Stomach smooth muscle (tissue), 2 donors: ENCODE measurements around the gene AGBL4.

Source experiments
- H3K27ac ChIP-seq: one replicate; pipeline ENCODE4 v1.7.0; 2013; ENCODE audit warnings: mild to moderate bottlenecking, low read length, inconsistent platforms
- H3K27me3 ChIP-seq, 2 donors: one replicate each; pipeline ENCODE4 v1.7.0; 2013; ENCODE audit warnings: low read length in 2 of 2; ENCODE audit not compliant: insufficient read depth in 2 of 2, control insufficient read depth in 1 of 2
- H3K36me3 ChIP-seq, 2 donors: one replicate each; pipeline ENCODE4 v1.7.0; 2013; ENCODE audit warnings: low read length in 2 of 2; ENCODE audit not compliant: control insufficient read depth in 2 of 2, insufficient read depth in 2 of 2
- H3K4me1 ChIP-seq: one replicate; pipeline ENCODE4 v1.7.0; 2013; ENCODE audit warnings: low read length; ENCODE audit not compliant: control insufficient read depth, insufficient read depth
- H3K4me3 ChIP-seq, 2 donors: one replicate each; pipeline ENCODE4 v1.7.0; 2013; ENCODE audit warnings: low read length in 2 of 2
- H3K9ac ChIP-seq, 2 donors: one replicate each; pipeline ENCODE4 v1.7.0; 2013; ENCODE audit warnings: low read length in 2 of 2, mild to moderate bottlenecking in 1 of 2
- H3K9me3 ChIP-seq, 2 donors: one replicate each; pipeline ENCODE4 v1.7.0; 2013; ENCODE audit warnings: low read length in 2 of 2; ENCODE audit not compliant: control insufficient read depth in 2 of 2
- donor health status: healthy.
- donor health status: Pancreatic carcinoma.

Gene AGBL4

DNA sequence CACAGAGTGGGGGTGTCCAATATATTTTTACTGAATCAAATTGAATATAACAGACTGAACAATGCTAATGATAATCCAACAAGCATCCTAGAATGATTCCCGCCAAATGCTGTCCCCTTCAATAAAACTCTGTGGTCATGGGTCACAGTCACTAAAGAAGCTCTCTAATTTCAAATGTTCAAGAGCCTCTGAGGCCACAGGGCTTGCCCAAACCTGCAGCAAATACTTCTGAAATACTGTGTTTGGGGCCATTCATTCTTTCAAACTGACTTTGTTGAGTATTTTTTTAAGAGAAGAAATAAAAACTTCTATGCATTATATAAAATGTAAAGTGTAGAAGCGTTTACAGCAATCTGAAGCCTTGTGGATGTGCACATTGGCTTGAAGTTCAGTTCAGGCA is 1239.5 kb downstream of the AGBL4 start:
- H3K9ac ChIP-seq = no peak overlapping the region
- H3K4me1 ChIP-seq = no peaks in the 10 kb centered on the region
- H3K9me3 ChIP-seq = no peaks in the 10 kb centered on the region
- no peak overlapping the region for H3K27ac ChIP-seq
- H3K36me3 ChIP-seq = no peaks in the 10 kb centered on the region
- no peaks in the 10 kb centered on the region for H3K27me3 ChIP-seq
- no peak overlapping the region for H3K4me3 ChIP-seq

DNA sequence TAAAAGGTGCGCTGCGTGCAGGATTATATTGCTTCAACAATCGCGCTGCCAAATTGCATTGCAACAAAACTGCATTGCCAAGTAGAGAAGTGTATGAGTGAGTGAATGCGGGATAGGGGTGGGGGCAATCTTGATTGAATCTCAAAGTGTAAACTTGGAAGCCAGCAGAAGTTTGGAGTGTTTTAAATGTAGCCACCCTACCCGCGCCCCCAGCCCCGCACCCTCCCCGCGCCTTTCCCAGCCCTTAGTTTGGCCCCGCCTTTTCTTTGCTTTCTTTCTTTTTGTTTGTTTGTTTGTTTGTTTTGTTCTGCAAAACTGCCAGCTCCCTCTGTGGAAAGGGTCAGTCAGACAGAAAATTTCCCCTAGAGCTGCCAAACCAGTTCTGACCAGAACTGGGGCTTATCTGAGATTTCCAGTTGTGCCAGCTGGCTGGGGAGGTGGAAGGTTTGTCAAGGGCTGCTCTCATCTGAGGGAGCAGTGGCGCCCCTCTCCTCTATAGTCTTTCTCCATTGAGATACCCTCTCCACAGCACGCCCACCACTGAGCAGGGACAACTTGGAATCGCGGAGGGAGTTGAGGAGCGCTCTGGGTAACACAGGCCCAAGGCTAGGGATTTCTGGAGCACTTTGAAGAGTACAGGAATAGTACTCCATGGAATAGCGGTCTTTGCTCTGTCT is 1246.4 kb downstream of the AGBL4 start:
- Histone ChIP-seq H3K36me3 (peaks cover 0 to 2% of the 10 kb centered on the region in 2 donors), H3K9ac (peak overlapping the region; percentile 69 to 89), H3K9me3 (no peaks in the 10 kb centered on the region), H3K27ac (peak overlapping the region; percentile 71), H3K4me1 (peaks cover 29% of the 10 kb centered on the region), H3K27me3 (no peaks in the 10 kb centered on the region), H3K4me3 (peak overlapping the region; percentile 83 to 93)

DNA sequence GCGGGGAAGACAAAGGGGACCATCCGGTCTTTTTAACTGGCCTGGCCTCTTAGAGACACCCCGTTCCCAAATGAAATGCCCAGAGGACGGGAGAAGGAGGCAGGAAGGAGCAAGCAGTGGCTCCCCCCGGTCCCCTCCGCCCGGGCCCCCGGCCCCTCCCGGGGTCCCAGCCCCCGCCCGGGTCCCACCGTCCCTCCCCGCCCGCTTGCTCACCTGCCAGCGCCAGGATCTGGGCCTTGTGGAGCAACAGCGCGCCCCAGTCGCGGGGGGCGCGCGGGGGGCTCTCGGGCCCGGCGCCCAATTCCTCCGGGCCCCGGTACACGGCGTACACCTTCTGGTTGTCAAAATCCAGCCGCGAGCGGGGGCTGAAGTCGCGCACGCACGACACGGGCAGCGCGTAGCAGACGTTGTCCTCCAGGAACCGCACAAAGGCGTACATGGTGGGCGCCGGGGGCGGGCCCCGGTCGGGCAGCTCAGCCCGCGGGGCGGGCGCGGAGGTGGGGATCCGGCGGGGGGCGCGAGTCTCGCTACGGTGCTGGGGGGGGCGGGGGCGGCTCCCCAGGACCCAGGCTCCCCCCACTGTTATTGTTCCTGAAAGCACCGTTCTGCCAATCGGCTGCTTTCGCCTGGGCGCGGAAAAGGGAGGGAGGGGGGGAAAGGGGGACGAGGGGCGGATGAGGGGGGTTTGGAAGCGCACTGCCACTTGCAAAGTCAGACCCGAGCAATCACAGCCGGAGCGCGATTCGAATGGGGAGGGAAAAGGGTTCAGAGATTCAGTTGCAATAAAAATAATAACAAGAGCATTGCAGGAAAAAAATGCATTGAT is 1247.1 kb downstream of the AGBL4 start, which contains the start of gene BEND5:
BEND5 (minus strand) TSS at position 499 of the 826 bp plus-strand sequence; CDS start at position 439, 60 bp downstream.
- Histone ChIP-seq H3K4me3 (peak within 1 kb of the TSS; percentile 83 to 93), H3K4me1 (peaks cover 36% of the 10 kb centered on the region), H3K9me3 (no peaks in the 10 kb centered on the region), H3K9ac (peak within 1 kb of the TSS; percentile 81 to 89), H3K27ac (peak within 1 kb of the TSS; percentile 71), H3K27me3 (no peaks in the 10 kb centered on the region), H3K36me3 (peaks cover 0 to 2% of the 10 kb centered on the region in 2 donors)

DNA sequence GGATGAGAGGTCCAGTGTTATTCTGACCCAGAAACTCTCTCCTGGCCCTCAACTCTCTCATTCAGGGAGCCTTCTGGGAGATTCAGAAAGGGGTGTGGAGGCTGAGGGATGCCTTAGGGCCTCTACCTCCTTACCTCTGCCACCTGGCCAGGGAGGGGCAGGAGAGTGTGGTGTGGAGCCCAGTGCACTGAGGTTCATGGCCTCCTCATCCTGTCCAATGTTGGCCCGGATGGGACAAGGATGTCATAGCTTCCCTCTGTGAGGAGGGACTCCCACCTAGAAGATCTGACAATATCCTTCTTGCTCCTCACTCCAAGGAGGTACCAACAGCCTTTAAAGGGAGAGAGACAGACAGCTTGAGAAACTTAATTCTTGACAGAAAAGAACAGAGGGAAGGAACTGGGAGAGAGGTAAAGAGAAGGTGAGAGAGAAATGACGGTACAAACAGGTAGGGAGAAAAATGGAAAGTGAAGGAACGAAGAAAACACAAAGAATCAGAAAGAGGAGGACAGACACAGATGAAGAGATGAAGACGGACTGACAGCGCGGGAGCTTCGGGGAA is 1247.8 kb downstream of the AGBL4 start:
- Histone ChIP-seq H3K4me1 (peaks cover 42% of the 10 kb centered on the region), H3K9ac (peak overlapping the region; percentile 81 to 89), H3K27ac (peak overlapping the region; percentile 71), H3K9me3 (no peaks in the 10 kb centered on the region), H3K4me3 (peak overlapping the region; percentile 58 to 83), H3K36me3 (peaks cover 0 to 2% of the 10 kb centered on the region in 2 donors), H3K27me3 (no peaks in the 10 kb centered on the region)

DNA sequence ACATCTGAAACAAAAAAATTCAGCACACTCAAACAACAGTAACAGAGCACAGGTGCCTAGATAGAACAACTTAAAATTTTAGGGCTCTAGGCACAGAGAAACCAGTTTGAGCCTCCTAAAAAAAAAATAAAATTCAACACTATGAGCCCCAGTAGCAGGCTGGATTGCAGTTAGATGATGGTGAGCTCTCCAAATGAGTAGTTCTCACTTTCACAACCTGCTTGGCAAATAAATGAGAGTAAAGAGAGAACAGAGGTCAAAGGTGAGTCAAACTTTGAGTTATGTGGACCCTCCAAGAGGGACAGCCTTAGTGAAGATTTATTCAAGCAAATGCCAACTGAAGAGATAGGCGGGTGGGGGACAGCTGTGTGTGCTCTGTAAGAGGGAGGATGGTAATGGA is 1250.6 kb downstream of the AGBL4 start:
- H3K27me3 ChIP-seq = no peaks in the 10 kb centered on the region
- H3K9me3 ChIP-seq = no peaks in the 10 kb centered on the region
- H3K4me3 ChIP-seq = no peak overlapping the region
- H3K36me3 ChIP-seq = peaks cover 0 to 6% of the 10 kb centered on the region in 2 donors
- no peak overlapping the region for H3K27ac ChIP-seq
- H3K4me1 ChIP-seq = peaks cover 46% of the 10 kb centered on the region
- no peak overlapping the region for H3K9ac ChIP-seq

DNA sequence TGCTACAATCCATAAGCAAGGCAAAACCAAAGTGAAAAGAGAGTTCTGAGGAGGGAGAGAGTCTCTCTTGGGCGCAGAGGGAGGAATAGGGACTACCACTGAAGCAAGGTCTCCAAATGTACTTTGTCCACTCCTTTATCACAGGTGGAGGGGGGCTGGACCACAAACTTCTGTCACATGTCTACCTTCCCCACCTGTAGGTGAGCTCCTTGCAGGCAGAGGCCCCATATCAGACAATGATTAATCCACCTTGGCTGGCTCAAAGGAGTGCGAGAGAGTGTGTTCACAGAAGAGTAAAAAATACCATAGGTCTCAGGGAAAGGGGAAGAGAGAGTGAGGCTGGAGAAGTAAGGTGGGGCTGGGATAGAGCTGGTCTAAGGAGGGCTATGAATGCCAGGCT is 1251.5 kb downstream of the AGBL4 start:
- H3K9ac ChIP-seq = no peak overlapping the region
- no peak overlapping the region for H3K27ac ChIP-seq
- H3K9me3 ChIP-seq = no peaks in the 10 kb centered on the region
- peaks cover 0 to 7% of the 10 kb centered on the region in 2 donors for H3K36me3 ChIP-seq
- peaks cover 38% of the 10 kb centered on the region for H3K4me1 ChIP-seq
- H3K4me3 ChIP-seq = no peak overlapping the region
- H3K27me3 ChIP-seq = no peaks in the 10 kb centered on the region

DNA sequence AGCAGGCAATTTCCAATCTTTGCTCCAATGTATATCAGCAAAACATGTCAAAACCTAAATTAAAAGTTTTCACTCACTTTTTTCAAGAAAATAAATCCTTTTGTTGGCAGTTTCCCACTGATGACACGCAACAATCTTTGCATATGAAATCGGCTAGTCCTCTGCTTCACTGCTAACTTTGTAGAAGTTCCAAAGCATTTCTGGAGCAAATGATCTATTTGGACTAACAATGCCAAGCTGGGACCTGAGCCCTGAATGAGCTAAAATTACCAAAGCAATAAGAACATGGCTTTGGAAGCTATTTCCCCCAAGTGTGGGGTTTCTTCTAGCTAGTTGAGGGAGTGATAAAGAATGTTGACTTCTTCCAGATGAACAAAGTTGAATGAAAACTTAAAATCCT is 1252.2 kb downstream of the AGBL4 start:
- Histone ChIP-seq H3K27ac (no peak overlapping the region), H3K4me3 (no peak overlapping the region), H3K36me3 (peaks cover 0 to 11% of the 10 kb centered on the region in 2 donors), H3K4me1 (peaks cover 38% of the 10 kb centered on the region), H3K27me3 (no peaks in the 10 kb centered on the region), H3K9me3 (no peaks in the 10 kb centered on the region), H3K9ac (no peak overlapping the region)

DNA sequence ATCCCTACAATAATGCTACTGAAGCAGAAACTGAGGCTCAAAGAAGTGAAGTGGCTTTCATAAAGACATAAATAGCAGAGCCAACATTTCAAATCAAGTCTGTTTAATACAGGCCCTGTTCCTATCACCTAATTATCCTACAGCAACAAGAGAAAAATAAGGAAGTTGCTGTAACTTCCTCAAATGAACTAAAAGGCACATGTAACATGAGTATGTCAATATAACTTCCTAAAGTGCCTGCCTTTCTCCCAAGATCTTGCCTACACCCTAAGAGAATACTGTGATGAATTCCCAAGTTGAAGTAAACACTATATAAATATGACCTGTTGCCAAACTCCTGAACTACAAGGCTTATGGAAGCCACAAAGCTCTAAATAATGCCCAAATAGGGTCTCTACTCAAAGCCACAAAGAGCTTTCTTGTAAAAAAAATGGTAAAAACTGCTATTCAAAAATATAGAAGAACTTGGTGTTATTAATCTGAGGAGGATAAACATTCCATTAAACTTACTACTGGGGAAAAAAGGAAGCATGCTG is 1255.7 kb downstream of the AGBL4 start:
- Histone ChIP-seq H3K9ac (no peak overlapping the region), H3K4me3 (no peak overlapping the region), H3K9me3 (no peaks in the 10 kb centered on the region), H3K27me3 (no peaks in the 10 kb centered on the region), H3K4me1 (peaks cover 24% of the 10 kb centered on the region), H3K36me3 (peaks cover 0 to 16% of the 10 kb centered on the region in 2 donors), H3K27ac (no peak overlapping the region)

DNA sequence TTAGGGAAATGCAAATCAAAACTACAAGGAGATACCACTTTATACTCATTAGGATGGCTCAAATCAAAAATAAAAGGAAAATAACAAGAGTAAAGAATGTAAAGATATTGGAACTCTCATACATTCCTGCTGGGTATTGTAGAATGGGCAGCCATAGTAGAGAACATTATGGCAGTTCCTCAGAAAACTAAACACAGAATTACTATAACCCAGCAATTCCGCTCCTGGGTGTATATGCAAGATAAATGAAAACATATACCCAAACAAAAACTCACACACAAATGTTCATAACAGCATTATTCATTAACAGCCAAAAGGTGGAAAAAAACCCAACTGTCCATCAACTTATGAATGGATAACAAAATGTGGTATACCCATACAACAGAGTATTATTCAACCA is 1258.4 kb downstream of the AGBL4 start:
- Histone ChIP-seq H3K36me3 (peaks cover 6 to 22% of the 10 kb centered on the region in 2 donors), H3K9ac (no peak overlapping the region), H3K27me3 (no peaks in the 10 kb centered on the region), H3K27ac (no peak overlapping the region), H3K4me1 (peaks cover 4% of the 10 kb centered on the region), H3K9me3 (no peaks in the 10 kb centered on the region), H3K4me3 (no peak overlapping the region)

DNA sequence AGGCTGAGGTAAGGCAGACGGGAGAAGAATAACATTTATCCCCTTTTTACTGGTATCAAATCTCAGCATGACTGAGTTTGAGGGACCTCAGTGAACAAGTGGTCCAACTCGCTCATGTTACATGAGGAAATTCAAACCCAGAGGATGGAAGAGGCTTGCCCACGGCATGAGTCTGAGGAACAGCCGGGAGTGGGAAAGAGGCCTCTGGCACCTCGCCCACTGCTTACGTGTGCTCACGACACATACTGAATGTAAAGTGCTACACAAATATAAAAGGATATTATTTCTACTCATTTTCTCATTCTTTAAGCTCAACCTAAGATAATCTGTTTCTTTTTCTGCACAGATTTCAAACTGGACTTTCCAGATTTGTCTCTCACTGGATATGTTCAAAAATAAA is 1261.8 kb downstream of the AGBL4 start:
- no peaks in the 10 kb centered on the region for H3K9me3 ChIP-seq
- no peak overlapping the region for H3K27ac ChIP-seq
- H3K4me3 ChIP-seq = no peak overlapping the region
- no peaks in the 10 kb centered on the region for H3K4me1 ChIP-seq
- no peak overlapping the region for H3K9ac ChIP-seq
- no peaks in the 10 kb centered on the region for H3K27me3 ChIP-seq
- peaks cover 23 to 31% of the 10 kb centered on the region in 2 donors for H3K36me3 ChIP-seq
